WI38 (cell line): ENCODE data around the gene RTP1.
"Not testable (repeated sequence)": the region's sequence is repeated elsewhere in the genome, so short reads cannot be mapped to it uniquely, and the experiment has no call there.

Experiments
- H3K4me3 ChIP-seq: 2 replicates; pipeline ENCODE4 v1.5.1; 2011; ENCODE audit warnings: low read depth, mild to moderate bottlenecking, control low read depth, low read length
- TF ChIP-seq, protein P1 (sequence below): IDR thresholded peaks from 2 replicates; pipeline ENCODE4 v1.5.1; 2012; ENCODE audit warnings: low read depth, mild to moderate bottlenecking, control low read depth, low read length

The RTP1 gene

DNA sequence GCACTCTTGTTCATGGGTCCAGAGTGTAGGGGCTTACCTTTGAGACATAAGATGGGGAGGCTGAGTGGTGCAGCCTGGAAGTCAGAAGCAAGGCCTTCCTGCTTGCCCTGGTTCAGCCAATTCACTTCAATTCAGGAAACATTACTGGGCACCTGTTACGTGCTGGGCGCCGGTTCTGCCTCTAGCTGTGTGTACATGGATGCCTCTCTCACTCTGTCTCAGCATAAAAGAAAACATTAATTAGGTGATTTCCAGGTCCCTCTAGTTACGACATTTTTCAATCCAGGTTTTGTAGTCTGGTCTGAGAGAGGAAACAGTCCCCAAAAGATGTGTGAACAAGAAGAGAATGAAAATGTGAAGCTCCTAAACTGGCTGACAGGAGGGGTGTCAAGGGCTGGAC lies 1.2 kb downstream of the RTP1 start:
- no peak overlapping the region for H3K4me3 ChIP-seq
- TF ChIP-seq, protein P1, sequence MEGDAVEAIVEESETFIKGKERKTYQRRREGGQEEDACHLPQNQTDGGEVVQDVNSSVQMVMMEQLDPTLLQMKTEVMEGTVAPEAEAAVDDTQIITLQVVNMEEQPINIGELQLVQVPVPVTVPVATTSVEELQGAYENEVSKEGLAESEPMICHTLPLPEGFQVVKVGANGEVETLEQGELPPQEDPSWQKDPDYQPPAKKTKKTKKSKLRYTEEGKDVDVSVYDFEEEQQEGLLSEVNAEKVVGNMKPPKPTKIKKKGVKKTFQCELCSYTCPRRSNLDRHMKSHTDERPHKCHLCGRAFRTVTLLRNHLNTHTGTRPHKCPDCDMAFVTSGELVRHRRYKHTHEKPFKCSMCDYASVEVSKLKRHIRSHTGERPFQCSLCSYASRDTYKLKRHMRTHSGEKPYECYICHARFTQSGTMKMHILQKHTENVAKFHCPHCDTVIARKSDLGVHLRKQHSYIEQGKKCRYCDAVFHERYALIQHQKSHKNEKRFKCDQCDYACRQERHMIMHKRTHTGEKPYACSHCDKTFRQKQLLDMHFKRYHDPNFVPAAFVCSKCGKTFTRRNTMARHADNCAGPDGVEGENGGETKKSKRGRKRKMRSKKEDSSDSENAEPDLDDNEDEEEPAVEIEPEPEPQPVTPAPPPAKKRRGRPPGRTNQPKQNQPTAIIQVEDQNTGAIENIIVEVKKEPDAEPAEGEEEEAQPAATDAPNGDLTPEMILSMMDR, result no peak

DNA sequence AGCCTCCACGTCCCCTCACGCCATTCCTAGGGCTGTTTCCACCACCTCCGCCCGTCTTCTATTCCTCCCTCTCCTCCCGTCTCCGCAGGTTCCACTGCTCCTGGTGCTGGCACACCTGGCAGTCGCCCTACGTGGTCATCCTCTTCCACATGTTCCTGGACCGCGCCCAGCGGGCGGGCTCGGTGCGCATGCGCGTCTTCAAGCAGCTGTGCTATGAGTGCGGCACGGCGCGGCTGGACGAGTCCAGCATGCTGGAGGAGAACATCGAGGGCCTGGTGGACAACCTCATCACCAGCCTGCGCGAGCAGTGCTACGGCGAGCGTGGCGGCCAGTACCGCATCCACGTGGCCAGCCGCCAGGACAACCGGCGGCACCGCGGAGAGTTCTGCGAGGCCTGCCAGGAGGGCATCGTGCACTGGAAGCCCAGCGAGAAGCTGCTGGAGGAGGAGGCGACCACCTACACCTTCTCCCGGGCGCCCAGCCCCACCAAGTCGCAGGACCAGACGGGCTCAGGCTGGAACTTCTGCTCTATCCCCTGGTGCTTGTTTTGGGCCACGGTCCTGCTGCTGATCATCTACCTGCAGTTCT lies 2.3 kb downstream of the RTP1 start:
- not testable (repeated sequence) for H3K4me3 ChIP-seq

DNA sequence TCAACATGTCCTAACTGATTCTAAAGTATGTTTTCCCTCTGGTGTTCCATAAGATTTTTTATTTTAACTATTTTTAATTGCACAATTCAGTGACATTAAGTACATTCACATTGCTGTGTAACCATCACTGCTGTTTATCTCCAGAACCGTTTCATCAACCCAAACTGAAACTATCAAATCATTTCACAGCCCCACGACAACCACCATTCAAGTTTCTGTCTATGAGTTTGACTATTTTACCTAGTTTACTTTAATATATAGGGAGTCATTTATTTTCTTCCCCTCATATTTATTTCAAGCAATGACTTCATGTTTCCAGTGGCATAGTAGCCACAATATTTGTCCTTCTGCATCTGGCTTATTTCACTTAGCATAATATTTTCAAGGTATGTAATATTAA lies 8.4 kb downstream of the RTP1 start:
- H3K4me3 ChIP-seq, result no peak overlapping the region
- TF ChIP-seq, protein P1, result no peak

DNA sequence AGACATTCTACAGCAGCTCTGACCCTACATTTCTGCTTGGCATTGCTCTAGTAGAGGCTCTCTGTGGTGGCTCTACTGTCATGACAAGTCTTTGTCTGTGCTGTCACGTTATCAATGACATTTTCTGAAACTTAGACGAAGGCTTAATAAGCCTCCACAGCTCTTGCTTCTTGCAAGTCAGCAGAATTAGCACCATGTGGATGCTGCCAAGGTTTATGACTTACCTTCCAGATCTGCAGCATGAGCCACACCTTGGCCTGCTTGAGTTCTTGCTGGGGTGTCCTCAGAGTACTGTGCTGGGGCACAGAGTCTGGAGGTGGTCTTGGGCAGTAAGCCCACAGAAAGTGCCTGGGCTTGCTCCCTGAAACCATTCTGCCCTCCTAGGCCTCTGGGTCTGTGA lies 9.8 kb downstream of the RTP1 start:
- TF ChIP-seq, protein P1, result no peak
- H3K4me3 ChIP-seq, result no peak overlapping the region

DNA sequence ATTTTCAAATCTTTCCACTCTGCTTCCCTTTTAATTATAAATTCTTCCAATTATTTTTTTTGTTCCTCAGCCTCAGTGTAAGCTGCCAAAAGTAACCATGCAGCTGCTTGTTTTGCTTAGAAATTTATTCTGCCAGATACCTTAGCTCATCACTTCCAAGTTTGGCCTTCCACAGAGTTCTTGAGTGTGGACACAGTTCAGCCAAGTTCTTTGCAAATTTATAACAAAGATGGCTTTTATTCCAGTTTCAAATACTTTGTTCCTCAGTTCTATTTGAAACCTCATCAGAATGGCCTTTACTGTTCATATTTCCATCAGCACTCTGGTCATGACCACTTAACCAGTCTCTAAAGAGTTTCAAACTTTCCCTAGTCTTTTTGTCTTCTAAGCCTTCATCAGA lies 10.3 kb downstream of the RTP1 start:
- TF ChIP-seq, protein P1, result no peak

DNA sequence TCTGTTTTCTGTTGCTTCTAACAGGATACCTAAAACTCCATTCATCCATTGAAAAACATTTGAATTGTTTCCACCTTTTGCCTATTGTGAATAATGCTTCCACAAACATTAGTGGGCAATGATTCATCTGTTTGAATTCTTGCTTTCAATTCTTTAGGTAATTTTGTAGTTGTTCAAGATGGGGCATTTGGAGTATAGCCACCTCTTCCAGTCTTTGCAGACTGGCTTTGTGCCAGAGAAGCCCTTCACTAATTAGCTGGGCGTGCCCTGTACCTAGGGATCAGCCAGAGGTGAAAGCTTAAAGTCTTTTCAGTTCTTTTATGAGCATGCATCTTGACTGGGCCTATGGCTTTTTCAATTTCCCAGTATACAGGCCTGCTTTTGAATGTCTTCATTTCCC lies 10.9 kb downstream of the RTP1 start:
- TF ChIP-seq, protein P1, result no peak
- H3K4me3 ChIP-seq, result no peak overlapping the region

More for the DNA sequence above, 10.3 kb downstream of the RTP1 start:
- H3K4me3 ChIP-seq, result no peak overlapping the region

DNA sequence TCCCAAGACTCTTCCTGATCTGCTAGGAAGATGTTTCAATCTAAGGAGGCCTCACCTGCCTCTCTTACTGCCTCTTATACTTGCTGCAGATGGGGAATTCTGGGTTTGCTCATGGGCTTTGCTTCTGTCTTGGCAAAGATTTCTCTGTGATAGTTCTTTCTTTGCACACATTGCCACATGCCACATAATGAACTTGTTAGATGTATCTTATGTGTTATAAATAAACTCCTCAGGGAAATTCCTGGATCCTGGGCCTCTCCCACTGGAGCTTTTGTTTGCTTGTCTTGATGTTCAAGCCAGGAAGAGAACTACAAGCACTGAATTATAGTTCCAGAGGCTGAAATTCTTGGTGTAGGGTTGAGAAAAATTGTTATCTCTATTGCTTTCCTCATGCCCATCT lies 12.2 kb downstream of the RTP1 start:
- no peak overlapping the region for H3K4me3 ChIP-seq
- TF ChIP-seq, protein P1, result no peak

DNA sequence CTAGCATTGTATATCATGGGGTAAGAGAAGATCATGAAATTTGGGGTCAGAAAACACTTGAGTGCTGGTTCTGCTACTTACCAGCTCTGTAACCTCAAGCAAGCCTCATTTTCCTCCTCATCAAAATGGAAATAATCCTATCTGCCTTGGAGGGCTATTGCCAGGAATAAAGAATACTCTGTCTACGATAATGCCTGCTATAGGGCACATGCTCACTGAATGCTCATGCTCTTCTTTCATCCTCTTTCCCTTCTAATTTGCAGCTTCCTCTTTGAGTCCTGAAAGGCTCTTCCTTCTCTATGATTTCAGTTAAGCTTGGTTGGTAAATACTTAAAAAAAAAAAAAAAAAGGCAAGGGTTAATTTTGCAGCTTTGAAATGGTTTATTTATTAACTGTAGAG lies 12.8 kb downstream of the RTP1 start:
- H3K4me3 ChIP-seq, result no peak overlapping the region
- TF ChIP-seq, protein P1, result no peak
